NCI-H510A treated with DMSO at 0.1 percent for 48 hours (cell line): Measurements from ENCODE around the gene QPRT.
"Not testable (repeated sequence)": the region's sequence is repeated elsewhere in the genome, so short reads cannot be mapped to it uniquely, and the experiment has no call there.

ENCODE experiments used
- DNase-seq: peaks from one replicate; lab custom pipeline; 2025; lab: John Stamatoyannopoulos, UW

The QPRT gene

GRCh38 chr16:29663016-29663806 is 15.8 kb upstream of the QPRT start, which contains the start of gene SPN:
TSS of gene SPN (plus strand) at chr16:29663247. CDS start at chr16:29663729, 482 bp downstream.
- no peak for DNase-seq

- DNase-seq: no peak
Measured at GRCh38 chr16:29663807-29664090, 15.2 kb upstream of the QPRT start.

- no peak for DNase-seq
Measured at GRCh38 chr16:29664091-29664921, 14.7 kb upstream of the QPRT start.

GRCh38 chr16:29665294-29666077 is 13.5 kb upstream of the QPRT start:
- no peak for DNase-seq

GRCh38 chr16:29667322-29667610 is 11.7 kb upstream of the QPRT start:
- DNase-seq: not testable (repeated sequence)

GRCh38 chr16:29667755-29668154 is 11.2 kb upstream of the QPRT start:
- DNase-seq: no peak

GRCh38 chr16:29668267-29668666 is 10.7 kb upstream of the QPRT start:
- DNase-seq: no peak

- no peak for DNase-seq
Measured at GRCh38 chr16:29673501-29673900, 5.5 kb upstream of the QPRT start.

GRCh38 chr16:29674188-29674587 is 4.8 kb upstream of the QPRT start:
- no peak for DNase-seq

GRCh38 chr16:29675811-29676643 is 3.0 kb upstream of the QPRT start:
- DNase-seq: peak; percentile 56

- no peak for DNase-seq
Measured at GRCh38 chr16:29676989-29677785, 1.8 kb upstream of the QPRT start.

GRCh38 chr16:29680180-29680598 is 1.2 kb downstream of the QPRT start:
- no peak for DNase-seq

GRCh38 chr16:29683543-29684090 is 4.6 kb downstream of the QPRT start:
- DNase-seq: no peak

- no peak for DNase-seq
Measured at GRCh38 chr16:29684679-29685078, 5.7 kb downstream of the QPRT start.

GRCh38 chr16:29686740-29687332 is 7.9 kb downstream of the QPRT start:
- no peak for DNase-seq

GRCh38 chr16:29687755-29688154 is 8.8 kb downstream of the QPRT start:
- DNase-seq: no peak

GRCh38 chr16:29688172-29688571 is 9.2 kb downstream of the QPRT start:
- no peak for DNase-seq

- not testable (repeated sequence) for DNase-seq
Measured at GRCh38 chr16:29689490-29690351, 10.7 kb downstream of the QPRT start.

GRCh38 chr16:29692606-29693005 is 13.6 kb downstream of the QPRT start:
- DNase-seq: not testable (repeated sequence)
